Astrocyte (in vitro differentiated cells and primary cell): ENCODE data around the gene AIFM2. TPM values are rescaled to one million over a fixed set of nuclear protein-coding genes. Genes with fewer than 3 reads are reported as not detected.

Experiments
- DNase-seq: peaks from one replicate; pipeline ENCODE4 v3.0.0-alpha.2; 2010; ENCODE audit warnings: low read depth
- FAIRE-seq: peaks from 2 replicates; lab custom pipeline; 2011; peaks lifted over from hg19 to GRCh38; lab: Jason Lieb, UNC
- H2AFZ ChIP-seq: 2 replicates; pipeline ENCODE4 v1.6.0; 2012; ENCODE audit warnings: low read depth, low read length, inconsistent platforms
- H3K27ac ChIP-seq: 2 replicates; pipeline ENCODE4 v1.5.1; 2011; ENCODE audit warnings: low read depth, low read length, inconsistent platforms
- H3K27me3 ChIP-seq: 2 replicates; pipeline ENCODE4 v1.6.0; 2011; ENCODE audit warnings: low read length, inconsistent platforms; ENCODE audit not compliant: insufficient read depth
- H3K36me3 ChIP-seq: 2 replicates; pipeline ENCODE4 v1.5.1; 2011; ENCODE audit warnings: low read length, inconsistent platforms; ENCODE audit not compliant: insufficient read depth
- H3K4me1 ChIP-seq: 2 replicates; pipeline ENCODE4 v1.5.1; 2011; ENCODE audit warnings: low read length, inconsistent platforms; ENCODE audit not compliant: insufficient read depth
- H3K4me2 ChIP-seq: 2 replicates; pipeline ENCODE4 v1.6.0; 2012; ENCODE audit warnings: low read length, inconsistent platforms
- H3K4me3 ChIP-seq: 2 replicates; pipeline ENCODE4 v1.5.1; 2011; ENCODE audit warnings: low read depth, mild to moderate bottlenecking, low read length, inconsistent platforms; ENCODE audit not compliant: insufficient read depth
- H3K79me2 ChIP-seq: 2 replicates; pipeline ENCODE4 v1.6.0; 2012; ENCODE audit warnings: mild to moderate bottlenecking, low read length, inconsistent platforms; ENCODE audit not compliant: insufficient read depth
- H3K9ac ChIP-seq: 2 replicates; pipeline ENCODE4 v1.6.0; 2012; ENCODE audit warnings: mild to moderate bottlenecking, low read length, inconsistent platforms
- H3K9me3 ChIP-seq: 2 replicates; pipeline ENCODE4 v1.5.1; 2012; ENCODE audit warnings: low read depth, mild to moderate bottlenecking, low read length, inconsistent platforms; ENCODE audit not compliant: insufficient read depth
- H4K20me1 ChIP-seq: 2 replicates; pipeline ENCODE4 v1.6.0; 2012; ENCODE audit warnings: low read length, inconsistent platforms; ENCODE audit not compliant: insufficient read depth
- H3K27ac Mint-ChIP-seq: one replicate; pipeline ENCODE4 v1.8.0; 2021; ENCODE audit warnings: mild to moderate bottlenecking, mixed read lengths; ENCODE audit not compliant: unreplicated experiment
- H3K27me3 Mint-ChIP-seq: one replicate; pipeline ENCODE4 v1.8.0; 2021; ENCODE audit warnings: low read depth, mixed read lengths; ENCODE audit not compliant: unreplicated experiment
- H3K36me3 Mint-ChIP-seq: one replicate; pipeline ENCODE4 v1.8.0; 2021; ENCODE audit warnings: low read depth, mixed read lengths; ENCODE audit not compliant: unreplicated experiment
- H3K4me1 Mint-ChIP-seq: one replicate; pipeline ENCODE4 v1.8.0; 2021; ENCODE audit warnings: low read depth, mixed read lengths; ENCODE audit not compliant: unreplicated experiment
- H3K4me3 Mint-ChIP-seq: one replicate; pipeline ENCODE4 v1.8.0; 2021; ENCODE audit warnings: mild to moderate bottlenecking, moderate library complexity, mixed read lengths; ENCODE audit not compliant: unreplicated experiment
- H3K9me3 Mint-ChIP-seq: one replicate; pipeline ENCODE4 v1.8.0; 2021; ENCODE audit warnings: mild to moderate bottlenecking, mixed read lengths; ENCODE audit not compliant: unreplicated experiment
- EZH2 ChIP-seq: IDR thresholded peaks from 2 replicates; pipeline ENCODE4 v1.6.1; 2012; ENCODE audit warnings: mild to moderate bottlenecking, low read length, inconsistent platforms; ENCODE audit not compliant: insufficient read depth
- total RNA-seq: library from RNA; stranded (reverse); gene quantifications from 2 replicates; pipeline ENCODE4 v1.2.1, GENCODE V29; 2021
- TF ChIP-seq, protein P1 (sequence below): IDR thresholded peaks from 2 replicates; pipeline ENCODE4 v1.5.1; 2011; ENCODE audit warnings: low read depth, mild to moderate bottlenecking, inconsistent platforms, low read length, moderate library complexity; ENCODE audit not compliant: insufficient read depth

The AIFM2 gene
- total RNA-seq, 1 donor from 2014 or later, result 7.1 TPM

DNA sequence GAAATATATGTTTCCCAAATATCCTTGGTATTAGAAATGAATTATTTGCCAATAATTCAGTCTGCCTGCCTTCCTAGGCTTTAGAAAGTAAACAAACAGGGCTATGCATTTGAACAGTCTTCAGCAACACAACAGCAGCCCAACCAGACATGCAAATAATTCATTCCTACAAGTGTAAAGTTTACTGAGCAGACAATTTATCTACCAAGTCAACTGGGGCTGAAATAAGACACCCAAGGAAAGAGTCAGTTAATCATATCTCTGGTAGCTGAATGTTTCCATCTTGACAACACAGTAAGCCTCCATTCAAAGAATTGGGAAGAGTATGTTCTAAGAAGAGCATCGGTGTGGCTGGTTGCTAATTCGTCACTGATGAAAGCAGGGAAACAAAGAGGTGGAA lies 38.4 kb downstream of the AIFM2 start:
- DNase-seq (no peak), FAIRE-seq (no peak)
- Histone ChIP-seq H3K27ac (no peak overlapping the region), H3K9ac (no peak overlapping the region), H2AFZ (no peak overlapping the region), H3K4me2 (no peak overlapping the region), H3K9me3 (no peaks in the 10 kb centered on the region), H3K27me3 (no peaks in the 10 kb centered on the region), H3K4me3 (no peak overlapping the region), H4K20me1 (no peaks in the 10 kb centered on the region), H3K79me2 (no peaks in the 10 kb centered on the region), H3K4me1 (no peaks in the 10 kb centered on the region), H3K36me3 (peaks cover 9% of the 10 kb centered on the region)
- Mint-ChIP-seq H3K36me3 (peaks cover 29% of the 10 kb centered on the region), H3K4me1 (peaks cover 3% of the 10 kb centered on the region), H3K4me3 (no peak overlapping the region), H3K27ac (no peak overlapping the region), H3K9me3 (no peaks in the 10 kb centered on the region), H3K27me3 (no peaks in the 10 kb centered on the region)
- no peak for TF ChIP-seq EZH2
- TF ChIP-seq, protein P1, sequence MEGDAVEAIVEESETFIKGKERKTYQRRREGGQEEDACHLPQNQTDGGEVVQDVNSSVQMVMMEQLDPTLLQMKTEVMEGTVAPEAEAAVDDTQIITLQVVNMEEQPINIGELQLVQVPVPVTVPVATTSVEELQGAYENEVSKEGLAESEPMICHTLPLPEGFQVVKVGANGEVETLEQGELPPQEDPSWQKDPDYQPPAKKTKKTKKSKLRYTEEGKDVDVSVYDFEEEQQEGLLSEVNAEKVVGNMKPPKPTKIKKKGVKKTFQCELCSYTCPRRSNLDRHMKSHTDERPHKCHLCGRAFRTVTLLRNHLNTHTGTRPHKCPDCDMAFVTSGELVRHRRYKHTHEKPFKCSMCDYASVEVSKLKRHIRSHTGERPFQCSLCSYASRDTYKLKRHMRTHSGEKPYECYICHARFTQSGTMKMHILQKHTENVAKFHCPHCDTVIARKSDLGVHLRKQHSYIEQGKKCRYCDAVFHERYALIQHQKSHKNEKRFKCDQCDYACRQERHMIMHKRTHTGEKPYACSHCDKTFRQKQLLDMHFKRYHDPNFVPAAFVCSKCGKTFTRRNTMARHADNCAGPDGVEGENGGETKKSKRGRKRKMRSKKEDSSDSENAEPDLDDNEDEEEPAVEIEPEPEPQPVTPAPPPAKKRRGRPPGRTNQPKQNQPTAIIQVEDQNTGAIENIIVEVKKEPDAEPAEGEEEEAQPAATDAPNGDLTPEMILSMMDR, result no peak

DNA sequence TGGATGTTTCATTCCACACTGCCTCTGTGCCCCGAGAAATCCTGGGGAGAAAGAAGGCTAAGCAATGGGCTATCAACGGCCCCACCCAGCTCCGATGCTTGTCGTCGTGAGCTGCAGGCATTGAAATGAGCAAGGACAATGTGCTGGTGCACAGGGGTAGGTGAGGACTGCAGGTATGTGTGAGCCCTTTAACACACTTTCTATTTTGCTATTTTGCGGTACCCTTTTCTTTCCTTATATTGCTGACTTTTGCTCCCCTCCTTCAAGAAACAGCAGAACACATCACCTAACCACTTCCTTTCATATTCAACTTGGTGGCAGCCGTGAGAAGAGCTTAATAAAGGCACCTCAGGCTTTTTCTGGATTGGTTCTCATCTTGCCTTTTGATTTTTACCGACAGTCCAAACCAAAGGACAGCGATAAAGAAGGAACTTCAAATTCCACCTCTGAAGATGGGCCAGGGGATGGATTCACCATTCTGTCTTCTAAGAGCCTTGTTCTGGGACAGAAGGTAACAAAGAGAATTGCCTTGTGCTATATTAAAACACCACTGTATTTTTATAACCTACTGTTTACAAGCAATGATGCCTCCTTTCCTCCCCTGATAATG lies 39.2 kb downstream of the AIFM2 start:
- no peaks in the 10 kb centered on the region for H3K9me3 ChIP-seq
- no peak overlapping the region for H3K27ac Mint-ChIP-seq
- H4K20me1 ChIP-seq, result no peaks in the 10 kb centered on the region
- H3K4me3 ChIP-seq, result no peak overlapping the region
- TF ChIP-seq EZH2, result no peak
- TF ChIP-seq, protein P1, result no peak
- DNase-seq (no peak), FAIRE-seq (no peak)
- H3K27me3 ChIP-seq, result no peaks in the 10 kb centered on the region
- H3K36me3 Mint-ChIP-seq, result peaks cover 22% of the 10 kb centered on the region
- no peak overlapping the region for H3K9ac ChIP-seq
- no peak overlapping the region for H3K4me3 Mint-ChIP-seq
- no peaks in the 10 kb centered on the region for H3K4me1 ChIP-seq
- H3K9me3 Mint-ChIP-seq, result no peaks in the 10 kb centered on the region
- H3K27ac ChIP-seq, result no peak overlapping the region
- H3K27me3 Mint-ChIP-seq, result no peaks in the 10 kb centered on the region
- peaks cover 9% of the 10 kb centered on the region for H3K36me3 ChIP-seq
- peaks cover 3% of the 10 kb centered on the region for H3K4me1 Mint-ChIP-seq
- H3K79me2 ChIP-seq, result no peaks in the 10 kb centered on the region
- H2AFZ ChIP-seq, result no peak overlapping the region
- H3K4me2 ChIP-seq, result no peak overlapping the region

DNA sequence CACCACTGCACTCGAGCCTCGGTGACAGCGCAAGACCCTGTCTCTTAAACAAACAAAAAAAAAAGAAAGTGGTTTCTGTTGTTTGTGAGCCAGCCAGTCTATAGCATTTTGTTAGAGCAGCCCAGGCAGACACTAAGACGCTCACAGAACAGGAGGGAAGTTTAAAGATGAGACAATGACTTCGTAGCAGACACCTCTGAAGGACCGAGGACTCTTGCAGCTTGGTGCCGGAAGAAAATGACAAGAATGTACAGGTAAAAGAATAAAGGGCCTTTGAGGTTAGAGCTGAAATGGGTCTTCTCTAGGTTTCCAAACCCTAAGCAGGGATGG lies 40.3 kb downstream of the AIFM2 start:
- no peak overlapping the region for H2AFZ ChIP-seq
- FAIRE-seq (no peak), DNase-seq (no peak)
- Mint-ChIP-seq H3K27ac (no peak overlapping the region), H3K36me3 (peaks cover 19% of the 10 kb centered on the region), H3K27me3 (no peaks in the 10 kb centered on the region), H3K4me3 (no peak overlapping the region), H3K4me1 (peaks cover 7% of the 10 kb centered on the region), H3K9me3 (no peaks in the 10 kb centered on the region)
- H3K9ac ChIP-seq, result no peak overlapping the region
- no peaks in the 10 kb centered on the region for H3K4me1 ChIP-seq
- H3K36me3 ChIP-seq, result peaks cover 9% of the 10 kb centered on the region
- TF ChIP-seq, protein P1, result no peak
- no peak for TF ChIP-seq EZH2
- H4K20me1 ChIP-seq, result no peaks in the 10 kb centered on the region
- no peak overlapping the region for H3K4me3 ChIP-seq
- no peak overlapping the region for H3K4me2 ChIP-seq
- no peaks in the 10 kb centered on the region for H3K9me3 ChIP-seq
- no peaks in the 10 kb centered on the region for H3K27me3 ChIP-seq
- no peaks in the 10 kb centered on the region for H3K79me2 ChIP-seq
- H3K27ac ChIP-seq, result no peak overlapping the region
